ENCODE results near the gene SIRT6.

The SIRT6 gene

DNA sequence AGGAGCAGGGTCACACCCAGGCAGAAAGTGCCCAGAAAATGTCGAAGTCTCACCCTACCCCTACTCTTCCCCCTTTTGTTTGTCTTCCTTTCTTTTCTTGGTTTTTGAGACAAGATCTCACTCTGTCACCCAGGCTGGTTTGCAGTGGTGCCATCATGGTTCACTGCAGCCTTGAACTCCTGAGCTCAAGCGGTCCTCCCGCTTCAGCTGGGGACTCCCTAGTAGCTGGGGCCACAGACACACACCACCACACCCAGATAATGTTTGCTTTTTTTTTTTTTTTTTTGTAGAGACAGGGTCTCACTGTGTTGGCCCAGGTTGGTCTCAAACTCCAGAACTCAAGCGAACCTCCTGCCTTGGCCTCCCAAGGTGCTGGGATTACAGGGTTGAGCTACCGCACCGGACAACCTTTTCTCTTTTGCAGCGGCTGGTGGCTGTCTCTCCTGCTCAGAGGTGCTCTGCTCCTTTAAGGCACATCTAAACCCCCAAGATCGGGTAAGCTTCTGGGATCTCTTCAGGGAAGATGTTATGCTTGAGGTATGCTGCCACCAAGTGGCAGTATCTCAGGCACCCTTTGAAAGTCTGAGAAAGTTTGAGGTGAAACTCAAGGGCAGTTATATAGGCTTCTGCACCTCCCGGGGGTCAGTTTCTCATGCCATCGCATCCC is 24.6 kb upstream of the SIRT6 start:
- TF ChIP-seq HDGF (IDR thresholded peaks at IDR 0.05; ENCODE audit: borderline replicate concordance) (no peak), FOXM1 (IDR thresholded peaks at IDR 0.05; ENCODE audit: borderline replicate concordance) (no peak), ZNF384 (IDR thresholded peaks at IDR 0.05) (no peak), SUZ12 (IDR thresholded peaks at IDR 0.05) (no peak), FOXA1 (IDR thresholded peaks at IDR 0.05) (no peak), BHLHE40 (IDR thresholded peaks at IDR 0.05; ENCODE audit: borderline replicate concordance) (no peak), ELF4 (IDR thresholded peaks at IDR 0.05) (no peak), TARDBP (IDR thresholded peaks at IDR 0.05) (no peak), FOXK2 (IDR thresholded peaks at IDR 0.05) (no peak), ARNT (IDR thresholded peaks at IDR 0.05) (no peak), LEF1 (IDR thresholded peaks at IDR 0.05; ENCODE audit: borderline replicate concordance) (no peak), CTBP1 (IDR thresholded peaks at IDR 0.05; ENCODE audit: borderline replicate concordance) (no peak), L3MBTL2 (conservative IDR thresholded peaks at IDR 0.05) (no peak), SP1 (IDR thresholded peaks at IDR 0.05) (no peak), NFRKB (IDR thresholded peaks at IDR 0.05) (no peak)
- TF ChIP-seq, protein P1, sequence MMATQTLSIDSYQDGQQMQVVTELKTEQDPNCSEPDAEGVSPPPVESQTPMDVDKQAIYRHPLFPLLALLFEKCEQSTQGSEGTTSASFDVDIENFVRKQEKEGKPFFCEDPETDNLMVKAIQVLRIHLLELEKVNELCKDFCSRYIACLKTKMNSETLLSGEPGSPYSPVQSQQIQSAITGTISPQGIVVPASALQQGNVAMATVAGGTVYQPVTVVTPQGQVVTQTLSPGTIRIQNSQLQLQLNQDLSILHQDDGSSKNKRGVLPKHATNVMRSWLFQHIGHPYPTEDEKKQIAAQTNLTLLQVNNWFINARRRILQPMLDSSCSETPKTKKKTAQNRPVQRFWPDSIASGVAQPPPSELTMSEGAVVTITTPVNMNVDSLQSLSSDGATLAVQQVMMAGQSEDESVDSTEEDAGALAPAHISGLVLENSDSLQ (IDR thresholded peaks at IDR 0.05), result no peak
- CTCF ChIA-PET, result interaction anchor here (0.6 kb wide), 1 partner anchor 599 kb away, joined by 4 read pairs; no protein-coding TSS in a partner anchor
- POLR2A ChIA-PET, result no interaction called here
- DNase-seq (ENCODE audit: extremely low spot score), result no peak

DNA sequence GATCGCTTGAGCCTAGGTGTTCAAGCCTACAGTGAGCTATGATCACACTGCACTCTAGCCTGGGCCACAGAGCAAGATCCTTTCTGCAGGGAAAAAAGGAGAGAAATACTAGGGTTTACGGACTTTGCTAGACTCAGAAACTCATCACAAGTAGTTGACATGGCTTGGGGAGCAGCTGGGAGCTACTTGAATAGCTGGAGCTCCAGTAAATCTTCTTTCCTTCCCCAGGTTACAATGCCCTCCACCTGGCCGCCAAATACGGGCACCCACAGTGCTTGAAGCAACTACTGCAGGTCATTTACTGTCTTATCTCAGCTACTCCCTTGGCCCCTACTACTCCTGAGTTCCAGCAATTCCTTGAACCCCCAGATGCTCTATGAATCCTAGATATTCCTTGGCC is 19.4 kb upstream of the SIRT6 start:
- ChIA-PET CTCF (interaction anchor here (0.6 to 1.6 kb wide), 5 partner anchors 31 to 438 kb away, joined by 3 to 4 read pairs (median 4); partner anchors contain the start of gene EEF2), POLR2A (interaction anchor here (0.9 to 1.5 kb wide), 3 partner anchors 61 to 439 kb away, joined by 4 to 5 read pairs (median 4); partner anchors contain the start of genes EEF2 and MRPL54)
- TF ChIP-seq FOXA1 (IDR thresholded peaks at IDR 0.05) (no peak), FOXK2 (IDR thresholded peaks at IDR 0.05) (no peak), L3MBTL2 (conservative IDR thresholded peaks at IDR 0.05) (no peak), ARNT (IDR thresholded peaks at IDR 0.05) (no peak), LEF1 (IDR thresholded peaks at IDR 0.05; ENCODE audit: borderline replicate concordance) (no peak), SP1 (IDR thresholded peaks at IDR 0.05) (no peak), FOXM1 (IDR thresholded peaks at IDR 0.05; ENCODE audit: borderline replicate concordance) (no peak), CTBP1 (IDR thresholded peaks at IDR 0.05; ENCODE audit: borderline replicate concordance) (no peak), BHLHE40 (IDR thresholded peaks at IDR 0.05; ENCODE audit: borderline replicate concordance) (no peak), ZNF384 (IDR thresholded peaks at IDR 0.05) (no peak), ELF4 (IDR thresholded peaks at IDR 0.05) (no peak), TARDBP (IDR thresholded peaks at IDR 0.05) (no peak), HDGF (IDR thresholded peaks at IDR 0.05; ENCODE audit: borderline replicate concordance) (no peak), NFRKB (IDR thresholded peaks at IDR 0.05) (no peak)
- TF ChIP-seq, protein P1 (IDR thresholded peaks at IDR 0.05), result no peak
- DNase-seq (ENCODE audit: extremely low spot score), result no peak

DNA sequence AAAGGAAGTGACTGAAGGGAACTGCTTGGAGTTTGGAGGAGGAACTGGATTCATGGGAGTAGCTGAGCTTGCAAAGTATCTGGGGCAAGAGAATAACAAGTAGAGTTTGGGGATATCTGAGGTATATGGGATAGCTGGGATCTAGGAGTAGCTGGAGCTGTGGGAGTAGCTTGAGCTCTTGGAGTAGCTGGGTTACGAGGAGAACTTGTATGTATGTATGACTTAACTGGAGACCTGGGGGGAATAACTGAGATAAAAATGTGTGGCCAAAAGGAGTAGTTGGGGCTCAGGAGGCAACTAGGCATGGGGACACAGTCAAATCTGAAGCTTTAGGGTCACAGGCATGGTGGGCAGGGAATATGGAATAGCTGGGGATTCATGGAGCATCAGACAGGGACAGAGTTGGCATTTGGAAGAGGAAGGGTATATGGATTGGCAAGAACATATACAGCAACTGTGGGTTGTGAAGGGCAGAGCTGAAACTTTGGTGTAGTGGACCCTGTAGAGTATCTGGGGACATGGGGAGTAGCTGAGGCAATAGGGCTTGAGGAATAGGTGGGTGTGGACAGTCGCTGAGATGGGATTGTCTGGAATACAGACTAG is 18.7 kb upstream of the SIRT6 start:
- POLR2A ChIA-PET, result interaction anchor here (0.9 to 1.5 kb wide), 3 partner anchors 61 to 438 kb away, joined by 4 to 5 read pairs (median 4); partner anchors contain the start of genes EEF2 and MRPL54
- no peak for DNase-seq (ENCODE audit: extremely low spot score)
- no peak for TF ChIP-seq ZNF384 (IDR thresholded peaks at IDR 0.05)
- no peak for TF ChIP-seq L3MBTL2 (conservative IDR thresholded peaks at IDR 0.05)
- no peak for TF ChIP-seq FOXM1 (IDR thresholded peaks at IDR 0.05; ENCODE audit: borderline replicate concordance)
- TF ChIP-seq SUZ12 (IDR thresholded peaks at IDR 0.05), result no peak
- TF ChIP-seq TARDBP (IDR thresholded peaks at IDR 0.05), result no peak
- TF ChIP-seq ARNT (IDR thresholded peaks at IDR 0.05), result no peak
- no peak for TF ChIP-seq ELF4 (IDR thresholded peaks at IDR 0.05)
- TF ChIP-seq LEF1 (IDR thresholded peaks at IDR 0.05; ENCODE audit: borderline replicate concordance), result no peak
- TF ChIP-seq FOXK2 (IDR thresholded peaks at IDR 0.05), result no peak
- TF ChIP-seq SP1 (IDR thresholded peaks at IDR 0.05), result no peak
- TF ChIP-seq HDGF (IDR thresholded peaks at IDR 0.05; ENCODE audit: borderline replicate concordance), result no peak
- CTCF ChIA-PET, result interaction anchor here (0.6 to 1.6 kb wide), 3 partner anchors 32 to 437 kb away, joined by 3 to 4 read pairs (median 4); no protein-coding TSS in a partner anchor

DNA sequence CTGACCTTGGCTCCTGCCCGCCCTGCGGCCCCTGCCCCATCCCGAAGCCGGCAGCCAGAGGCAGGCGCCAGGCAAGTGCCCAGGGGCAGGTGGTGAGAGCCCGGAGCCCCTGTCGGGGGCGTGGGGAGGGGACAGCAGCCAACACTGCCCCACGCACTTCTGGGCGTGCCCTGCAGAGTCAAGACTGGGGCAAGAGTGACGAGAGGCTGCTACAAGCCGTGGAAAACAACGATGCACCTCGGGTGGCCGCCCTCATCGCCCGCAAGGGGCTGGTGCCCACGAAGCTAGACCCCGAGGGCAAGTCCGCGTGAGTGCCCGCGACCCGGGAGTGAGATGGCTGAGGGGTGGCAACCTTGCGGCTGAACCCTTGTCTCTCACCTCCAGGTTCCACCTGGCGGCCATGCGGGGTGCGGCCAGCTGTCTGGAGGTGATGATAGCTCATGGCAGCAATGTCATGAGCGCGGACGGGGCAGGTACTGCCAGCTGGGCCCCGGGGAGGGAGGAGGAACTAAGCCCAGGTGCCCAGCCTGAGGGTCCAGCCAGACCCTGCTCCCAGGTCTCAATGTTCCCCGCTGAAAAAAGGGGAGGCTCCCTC is 17.4 kb upstream of the SIRT6 start:
- no peak for TF ChIP-seq LEF1 (IDR thresholded peaks at IDR 0.05; ENCODE audit: borderline replicate concordance)
- no peak for TF ChIP-seq FOXM1 (IDR thresholded peaks at IDR 0.05; ENCODE audit: borderline replicate concordance)
- no peak for TF ChIP-seq FOXA1 (IDR thresholded peaks at IDR 0.05)
- TF ChIP-seq BHLHE40 (IDR thresholded peaks at IDR 0.05; ENCODE audit: borderline replicate concordance), result no peak
- TF ChIP-seq ELF4 (IDR thresholded peaks at IDR 0.05), result no peak
- DNase-seq (ENCODE audit: extremely low spot score), result no peak
- CTCF ChIA-PET, result interaction anchor here (0.6 kb wide), 1 partner anchor 13 kb away, joined by 3 read pairs; no protein-coding TSS in a partner anchor
- POLR2A ChIA-PET, result no interaction called here

DNA sequence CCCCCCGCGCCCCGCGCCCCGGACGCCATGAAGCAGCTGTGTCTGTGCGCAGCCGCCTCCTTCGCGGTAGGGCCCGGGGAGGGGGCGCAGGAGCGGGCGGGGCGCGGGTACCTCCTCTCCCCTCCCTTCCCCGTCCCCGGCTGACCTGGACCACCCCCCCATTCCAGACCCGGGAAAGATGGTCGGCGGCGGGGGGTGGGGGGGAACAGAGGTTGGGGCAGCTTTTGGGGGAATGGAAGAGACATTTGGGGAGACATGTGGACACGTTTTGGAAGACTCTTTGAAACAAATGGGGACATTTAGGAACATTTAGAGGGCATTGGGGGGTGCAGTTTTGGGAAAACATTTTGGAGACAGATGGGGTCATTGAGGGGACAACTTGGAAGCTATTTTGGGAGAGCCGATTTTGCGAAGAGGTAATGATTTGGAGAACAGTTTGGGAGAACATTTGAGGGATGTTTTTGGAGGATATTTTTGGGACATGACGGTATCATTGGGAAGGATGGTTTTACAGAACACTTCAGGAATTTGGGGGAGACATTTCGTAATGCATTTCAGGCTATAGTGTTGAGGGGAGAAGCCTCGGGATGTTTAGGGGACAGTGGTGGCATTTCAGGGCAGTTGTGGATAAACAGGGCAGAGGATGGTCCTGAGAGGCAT is 16.2 kb upstream of the SIRT6 start:
- TF ChIP-seq CTBP1 (IDR thresholded peaks at IDR 0.05; ENCODE audit: borderline replicate concordance), result no peak
- ChIA-PET POLR2A (interaction anchor here (1.0 kb wide), 1 partner anchor 213 kb away, joined by 5 read pairs; the partner anchor contains the start of gene EEF2), CTCF (no interaction called here)
- no peak for DNase-seq (ENCODE audit: extremely low spot score)

Data from HEK293T (cell line).